ENCODE data around the gene NRN1.

Gene NRN1

DNA sequence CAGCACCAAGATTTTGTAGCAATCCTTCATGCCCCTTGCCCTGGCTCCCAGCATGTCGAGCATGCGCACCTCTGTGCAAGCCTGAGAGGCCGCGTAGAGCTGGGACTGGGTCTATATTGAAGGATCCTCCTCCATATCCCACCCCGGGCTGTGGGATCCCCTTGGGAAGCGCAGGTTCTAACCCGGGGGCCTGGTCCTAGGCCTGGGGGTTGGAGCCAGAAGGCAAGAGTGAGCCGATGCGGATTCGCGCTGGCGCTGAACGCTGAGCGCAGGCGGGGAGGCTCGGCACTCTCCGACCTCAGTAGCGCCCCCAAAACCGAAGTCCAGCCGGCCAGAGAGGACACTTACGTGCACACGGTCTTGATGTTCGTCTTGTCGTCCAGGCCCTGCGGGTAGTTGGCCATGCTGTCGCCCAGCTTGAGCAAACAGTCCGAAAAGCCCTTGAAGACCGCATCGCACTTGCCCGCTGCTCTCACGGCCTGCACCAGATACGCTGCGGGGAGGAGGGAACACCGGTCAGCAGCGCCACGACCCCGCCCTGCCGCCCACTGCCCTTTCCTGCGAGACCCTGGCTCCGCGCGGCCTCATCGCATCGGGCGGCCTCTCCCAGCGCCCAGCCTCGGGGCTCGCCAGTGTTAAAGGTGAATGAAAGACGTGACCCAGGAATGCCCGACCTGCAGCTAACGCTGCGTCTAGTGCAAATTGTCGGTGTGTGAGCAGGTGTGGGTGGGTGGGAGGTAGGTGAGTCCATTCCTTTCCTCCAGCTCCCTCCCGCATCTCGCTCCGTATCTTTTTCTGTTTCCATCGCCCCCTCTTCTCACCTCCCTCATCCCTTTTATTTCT is 4.5 kb downstream of the NRN1 start:
- no peak for FAIRE-seq
- TF ChIP-seq, protein P1, sequence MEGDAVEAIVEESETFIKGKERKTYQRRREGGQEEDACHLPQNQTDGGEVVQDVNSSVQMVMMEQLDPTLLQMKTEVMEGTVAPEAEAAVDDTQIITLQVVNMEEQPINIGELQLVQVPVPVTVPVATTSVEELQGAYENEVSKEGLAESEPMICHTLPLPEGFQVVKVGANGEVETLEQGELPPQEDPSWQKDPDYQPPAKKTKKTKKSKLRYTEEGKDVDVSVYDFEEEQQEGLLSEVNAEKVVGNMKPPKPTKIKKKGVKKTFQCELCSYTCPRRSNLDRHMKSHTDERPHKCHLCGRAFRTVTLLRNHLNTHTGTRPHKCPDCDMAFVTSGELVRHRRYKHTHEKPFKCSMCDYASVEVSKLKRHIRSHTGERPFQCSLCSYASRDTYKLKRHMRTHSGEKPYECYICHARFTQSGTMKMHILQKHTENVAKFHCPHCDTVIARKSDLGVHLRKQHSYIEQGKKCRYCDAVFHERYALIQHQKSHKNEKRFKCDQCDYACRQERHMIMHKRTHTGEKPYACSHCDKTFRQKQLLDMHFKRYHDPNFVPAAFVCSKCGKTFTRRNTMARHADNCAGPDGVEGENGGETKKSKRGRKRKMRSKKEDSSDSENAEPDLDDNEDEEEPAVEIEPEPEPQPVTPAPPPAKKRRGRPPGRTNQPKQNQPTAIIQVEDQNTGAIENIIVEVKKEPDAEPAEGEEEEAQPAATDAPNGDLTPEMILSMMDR (IDR thresholded peaks at IDR 0.05; ENCODE audit: insufficient read depth, missing control alignments) = no peak

DNA sequence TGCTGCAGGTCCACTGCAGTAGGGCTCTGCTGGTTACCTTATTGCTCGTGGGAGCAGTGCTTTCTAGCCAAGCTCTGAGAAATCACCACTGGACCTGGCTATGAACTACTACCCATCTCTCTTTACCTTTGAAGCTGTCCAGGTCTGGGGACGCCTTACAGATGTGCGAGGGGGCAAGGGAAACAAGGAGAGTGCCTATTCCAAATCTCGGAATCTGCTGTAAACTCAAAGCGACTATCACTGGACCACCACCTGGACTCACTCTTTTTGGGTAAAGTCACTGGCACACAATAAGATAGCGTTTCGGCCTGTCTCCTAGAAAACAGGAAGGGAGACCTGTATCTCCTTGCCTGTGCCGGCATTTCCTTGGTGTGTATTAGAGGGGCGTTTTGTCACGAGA is 5.3 kb downstream of the NRN1 start:
- no peak for FAIRE-seq
- TF ChIP-seq, protein P1 (IDR thresholded peaks at IDR 0.05; ENCODE audit: insufficient read depth, missing control alignments) = no peak

More for the DNA sequence above, 4.5 kb downstream of the NRN1 start:
- DNase-seq (ENCODE audit: insufficient read length, low spot score) = no peak

DNA sequence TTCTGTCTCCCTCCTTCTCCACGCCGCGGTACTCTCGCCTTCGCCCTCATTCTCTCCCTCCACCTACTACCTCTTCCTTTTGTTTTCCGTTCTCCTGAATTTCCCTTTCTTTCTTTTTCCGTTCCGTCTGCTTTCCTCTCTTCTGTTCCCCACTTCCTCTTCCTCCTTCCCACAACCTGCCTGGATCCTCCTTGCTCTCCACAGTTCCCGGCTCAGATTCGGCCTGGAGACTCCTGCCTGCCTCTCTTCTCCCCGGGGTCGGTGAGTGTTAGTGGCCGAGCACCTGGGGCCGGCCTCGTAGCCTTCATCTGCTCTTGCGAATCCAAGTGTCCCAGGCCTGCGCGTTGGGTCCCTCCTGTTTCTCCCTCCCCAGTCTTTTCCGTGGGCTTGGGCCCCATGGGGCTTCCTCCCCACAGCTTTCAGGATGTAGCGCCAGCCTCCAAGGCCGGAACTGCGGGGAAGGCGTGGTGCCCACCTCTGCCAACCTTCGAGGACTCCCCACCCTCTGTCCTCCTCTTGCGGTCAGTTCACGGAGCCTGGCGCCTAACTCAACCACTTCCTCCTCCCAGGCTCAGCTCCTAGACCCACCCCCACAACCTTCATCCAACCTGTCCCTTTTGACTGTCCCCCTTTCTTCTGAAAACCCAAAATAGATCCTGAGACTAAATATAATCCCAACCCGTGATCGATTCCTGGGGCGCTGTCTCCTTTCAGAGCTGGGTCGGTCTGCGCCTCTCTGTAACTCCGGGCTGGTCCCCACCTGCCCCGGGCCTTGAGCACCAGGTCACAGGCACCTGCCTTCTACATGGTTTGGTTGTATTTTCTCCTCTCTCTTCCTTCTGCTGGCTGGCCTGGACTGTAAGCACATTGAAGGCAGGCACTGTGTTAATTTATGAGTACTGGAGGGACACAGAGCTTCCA is 6.8 kb downstream of the NRN1 start:
- DNase-seq (ENCODE audit: insufficient read length, low spot score) (no peak), FAIRE-seq (no peak)
- TF ChIP-seq, protein P1 (IDR thresholded peaks at IDR 0.05; ENCODE audit: insufficient read depth, missing control alignments) = no peak

More for the DNA sequence above, 5.3 kb downstream of the NRN1 start:
- no peak for DNase-seq (ENCODE audit: insufficient read length, low spot score)

DNA sequence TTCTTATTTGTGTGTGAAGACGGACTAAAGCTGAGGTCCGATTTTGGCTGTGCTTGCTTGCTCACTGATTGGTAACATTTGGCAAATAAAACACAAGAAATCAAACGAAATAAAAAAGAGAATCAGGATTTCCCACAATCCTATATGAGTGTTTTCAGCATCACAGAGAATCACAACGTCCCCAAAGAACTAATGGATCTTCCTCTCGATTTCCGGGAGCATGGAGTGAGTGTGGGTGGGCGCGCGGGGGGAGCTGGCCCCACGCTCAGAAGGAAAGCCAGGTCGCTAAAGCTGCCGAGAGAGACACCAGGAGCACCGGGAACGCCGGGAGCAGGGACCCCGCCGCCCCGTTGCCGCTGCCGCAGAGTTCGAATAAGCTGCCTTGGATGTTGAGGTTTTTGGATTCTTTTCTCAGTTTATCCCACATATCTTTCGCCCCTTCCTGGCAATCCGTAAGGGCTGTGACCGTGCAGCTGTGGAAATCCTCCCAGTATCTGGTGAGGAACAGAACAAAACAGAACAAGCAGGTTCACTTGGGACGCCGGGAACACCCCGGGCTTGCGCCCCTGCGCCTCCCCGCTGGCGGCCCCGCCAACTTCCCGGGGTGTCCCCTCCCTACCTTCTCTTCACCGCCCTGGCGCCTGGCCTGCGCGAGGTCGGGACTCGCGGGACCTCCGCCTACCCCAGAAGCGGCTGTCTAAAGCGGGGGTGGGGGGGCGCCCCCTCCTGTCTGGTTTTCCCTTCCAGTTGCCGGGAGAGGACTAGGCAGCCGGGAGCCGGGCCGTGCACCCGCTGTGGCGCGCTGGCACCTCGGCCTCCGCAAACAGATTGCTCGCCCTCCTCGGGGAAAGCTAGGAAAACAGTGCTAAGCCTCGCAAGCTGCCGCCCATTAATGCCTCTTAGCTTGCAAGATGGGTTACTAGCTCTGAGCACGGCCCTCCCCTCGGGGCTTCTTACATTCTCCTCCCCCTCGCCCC is 7.7 kb downstream of the NRN1 start:
- TF ChIP-seq, protein P1 (IDR thresholded peaks at IDR 0.05; ENCODE audit: insufficient read depth, missing control alignments) = no peak
- DNase-seq (ENCODE audit: insufficient read length, low spot score) = peak; percentile 79

DNA sequence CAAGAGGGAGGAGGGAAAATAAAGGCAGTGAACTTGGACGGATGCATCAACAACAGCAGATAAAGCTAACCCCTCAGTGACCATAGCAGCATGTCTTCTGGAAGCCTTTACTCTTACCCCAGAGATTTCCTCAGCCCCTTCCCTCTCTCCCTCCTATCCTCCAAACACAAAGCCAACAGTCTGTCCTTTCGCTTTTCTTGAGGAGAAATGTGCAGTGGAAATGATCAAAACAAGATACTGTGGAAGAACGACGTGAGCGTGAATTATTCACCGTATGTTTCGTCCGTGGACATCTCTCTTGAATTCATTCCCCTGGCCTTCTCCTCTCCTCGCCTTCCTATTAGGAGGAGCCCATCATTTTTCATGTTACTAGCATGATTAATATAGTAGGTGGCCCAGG is 8.5 kb downstream of the NRN1 start:
- FAIRE-seq (no peak), DNase-seq (ENCODE audit: insufficient read length, low spot score) (no peak)
- TF ChIP-seq, protein P1 (IDR thresholded peaks at IDR 0.05; ENCODE audit: insufficient read depth, missing control alignments) = no peak

More for the DNA sequence above, 7.7 kb downstream of the NRN1 start:
- no peak for FAIRE-seq

DNA sequence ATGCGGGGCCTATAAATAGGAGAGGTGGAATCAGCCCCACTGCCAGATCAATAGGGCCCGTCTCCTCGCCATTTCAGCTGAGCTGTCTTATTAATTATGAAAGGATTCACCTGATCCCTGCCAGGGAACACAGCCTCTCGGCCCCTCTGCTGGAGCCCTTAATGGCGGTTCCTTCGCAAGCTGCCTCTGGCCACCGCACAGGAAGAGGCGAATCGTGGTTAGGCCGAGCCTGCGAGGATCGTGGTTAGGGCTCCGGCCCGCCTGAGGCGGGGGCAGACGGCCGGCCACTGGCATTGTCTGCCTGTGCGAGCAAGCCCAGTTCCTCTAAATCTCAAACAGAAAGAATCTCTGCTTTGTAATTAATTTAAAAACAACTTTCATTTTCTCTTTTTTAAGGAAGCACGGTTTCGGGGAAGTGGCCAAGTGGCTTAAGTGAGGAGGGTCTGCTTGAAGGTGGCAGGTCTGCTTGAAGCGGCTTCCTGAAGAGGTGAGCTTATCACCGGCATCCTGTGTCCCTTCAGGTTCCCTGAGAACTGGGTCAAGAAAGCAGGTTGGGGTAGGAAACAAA is 9.2 kb downstream of the NRN1 start:
- FAIRE-seq (no peak), DNase-seq (ENCODE audit: insufficient read length, low spot score) (no peak)
- TF ChIP-seq, protein P1 (IDR thresholded peaks at IDR 0.05; ENCODE audit: insufficient read depth, missing control alignments) = no peak
